Liver (tissue), 2 donors: ENCODE measurements around the gene DMAP1.

ENCODE experiments used
- RAD21 ChIP-seq, 2 donors: IDR thresholded peaks; 2 replicates each; pipeline ENCODE4 v1.6.1; 2016; ENCODE audit warnings: antibody characterized with exemption in 2 of 2, mild to moderate bottlenecking in 2 of 2
- ZBTB33 ChIP-seq: IDR thresholded peaks from 2 replicates; pipeline ENCODE4 v1.6.1; 2016; ENCODE audit warnings: antibody characterized with exemption
- donor health status: healthy.

GRCh38 chr1:44265656-44266358, 52.5 kb downstream of the DMAP1 start:
- TF ChIP-seq RAD21 (IDR thresholded peaks at IDR 0.05) (no peak), ZBTB33 (no peak)
